PFSK-1 (cell line): ENCODE data around the gene EPSTI1.

Experiments used
- FOXP2 ChIP-seq: optimal IDR thresholded peaks from 2 replicates; pipeline ENCODE3; 2011; ENCODE audit warnings: borderline replicate concordance, control low read depth, inconsistent platforms; ENCODE audit not compliant: insufficient read depth; ENCODE audit errors: extremely low read length, extremely low read depth
- POLR2AphosphoS5 ChIP-seq: IDR thresholded peaks from 2 replicates; pipeline ENCODE4 v1.6.1; 2012; ENCODE audit warnings: low read depth, mild to moderate bottlenecking, control low read depth, low read length, moderate library complexity

DNA sequence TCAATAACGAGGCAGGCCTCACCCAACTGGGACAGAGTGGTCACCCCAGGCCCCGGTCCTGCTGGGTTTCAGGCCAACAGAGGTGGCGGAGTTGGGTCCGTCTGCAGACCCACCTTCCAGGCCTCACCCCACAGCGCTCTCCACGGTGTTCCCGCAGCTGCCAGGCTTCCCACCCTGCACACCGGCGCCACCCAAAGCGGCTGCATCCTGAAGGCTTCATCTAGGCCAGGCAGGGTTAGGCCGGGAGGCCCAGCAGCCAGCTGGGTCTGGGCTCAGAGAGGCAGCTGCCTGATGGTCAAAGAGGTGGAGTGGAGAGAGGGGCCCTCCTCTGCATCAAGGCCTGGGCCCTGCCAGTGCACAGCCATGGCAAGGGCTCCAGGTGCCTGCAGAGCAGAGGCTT, 44.1 kb downstream of the EPSTI1 start:
- TF ChIP-seq FOXP2: no peak
- TF ChIP-seq POLR2AphosphoS5: no peak
